Measurements from ENCODE around the gene ARNT2. TPM values are rescaled to one million over a fixed set of nuclear protein-coding genes. Genes with fewer than 3 reads are reported as not detected.

Gene ARNT2
- total RNA-seq, 1 donor from 2014 or later, result 35.7 TPM

GRCh38 chr15:80568876-80569605, 164.9 kb downstream of the ARNT2 start:
- Mint-ChIP-seq H3K9me3 (ENCODE audit: unreplicated experiment) (peaks cover 4% of the 10 kb centered on the region), H3K27ac (ENCODE audit: unreplicated experiment) (peak overlapping the region; percentile 54), H3K36me3 (ENCODE audit: unreplicated experiment) (peaks cover 7% of the 10 kb centered on the region), H3K4me3 (ENCODE audit: unreplicated experiment) (no peak overlapping the region), H3K4me1 (ENCODE audit: low read depth, unreplicated experiment) (peaks cover 18% of the 10 kb centered on the region), H3K27me3 (ENCODE audit: unreplicated experiment) (peaks cover 6% of the 10 kb centered on the region)
- no peak for DNase-seq
- TF ChIP-seq CTCF (IDR thresholded peaks at IDR 0.05; ENCODE audit: partially characterized antibody, unreplicated experiment), result no peak

DNA sequence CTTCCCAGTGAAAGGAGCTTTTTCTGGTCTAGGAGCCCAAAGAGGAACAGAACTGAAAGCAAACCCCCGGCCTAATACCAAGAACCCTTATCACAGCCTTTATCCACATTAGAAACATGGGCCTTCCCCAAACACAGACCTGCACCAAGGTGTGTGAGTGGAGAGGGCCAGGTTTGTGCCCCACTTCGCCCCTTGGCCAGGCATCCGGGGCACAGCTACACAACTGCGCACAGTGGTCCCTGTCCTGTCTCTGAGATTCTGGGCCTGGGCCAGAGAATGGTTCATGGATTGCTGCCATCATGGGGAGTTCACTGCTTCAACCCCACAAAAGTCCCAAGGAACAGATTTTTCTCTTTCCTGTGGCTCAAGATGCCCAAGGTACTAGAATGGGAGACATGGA, 165.5 kb downstream of the ARNT2 start:
- H3K9me3 Mint-ChIP-seq (ENCODE audit: unreplicated experiment), result peaks cover 4% of the 10 kb centered on the region
- peaks cover 4% of the 10 kb centered on the region for H3K27me3 Mint-ChIP-seq (ENCODE audit: unreplicated experiment)
- peaks cover 6% of the 10 kb centered on the region for H3K36me3 Mint-ChIP-seq (ENCODE audit: unreplicated experiment)
- no peak overlapping the region for H3K4me3 Mint-ChIP-seq (ENCODE audit: unreplicated experiment)
- DNase-seq, result no peak
- no peak for TF ChIP-seq CTCF (IDR thresholded peaks at IDR 0.05; ENCODE audit: partially characterized antibody, unreplicated experiment)
- H3K4me1 Mint-ChIP-seq (ENCODE audit: low read depth, unreplicated experiment), result peaks cover 18% of the 10 kb centered on the region
- no peak overlapping the region for H3K27ac Mint-ChIP-seq (ENCODE audit: unreplicated experiment)

- no peak for DNase-seq
- Mint-ChIP-seq H3K4me3 (ENCODE audit: unreplicated experiment) (no peak overlapping the region), H3K36me3 (ENCODE audit: unreplicated experiment) (peaks cover 6% of the 10 kb centered on the region)
Observed at GRCh38 chr15:80570553-80570952, 166.4 kb downstream of the ARNT2 start.

DNA sequence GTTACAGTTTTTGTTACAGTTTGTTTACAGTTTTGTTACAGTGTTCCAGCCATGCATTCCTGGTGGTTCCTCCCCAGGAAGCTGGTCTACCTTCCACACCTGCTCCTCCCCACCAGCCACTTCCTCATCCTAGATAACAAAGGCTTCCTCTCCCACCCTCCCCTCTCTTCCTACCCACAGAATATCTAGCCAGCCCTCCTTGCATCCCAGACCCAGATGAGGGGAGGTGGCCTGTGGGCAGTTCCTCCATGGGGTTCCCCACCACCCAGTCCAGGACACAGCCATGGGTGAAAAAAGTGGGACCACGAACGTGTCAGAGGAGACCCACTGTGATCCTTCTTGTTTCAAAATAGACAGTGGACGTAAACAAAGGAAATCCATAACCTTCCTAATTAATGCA, 168.2 kb downstream of the ARNT2 start:
- Mint-ChIP-seq H3K27me3 (ENCODE audit: unreplicated experiment) (peaks cover 5% of the 10 kb centered on the region), H3K36me3 (ENCODE audit: unreplicated experiment) (no peaks in the 10 kb centered on the region), H3K4me3 (ENCODE audit: unreplicated experiment) (no peak overlapping the region), H3K27ac (ENCODE audit: unreplicated experiment) (no peak overlapping the region), H3K4me1 (ENCODE audit: low read depth, unreplicated experiment) (peaks cover 14% of the 10 kb centered on the region), H3K9me3 (ENCODE audit: unreplicated experiment) (peaks cover 3% of the 10 kb centered on the region)
- no peak for TF ChIP-seq CTCF (IDR thresholded peaks at IDR 0.05; ENCODE audit: partially characterized antibody, unreplicated experiment)
- DNase-seq, result no peak

More at GRCh38 chr15:80570553-80570952, 166.4 kb downstream of the ARNT2 start:
- Mint-ChIP-seq H3K9me3 (ENCODE audit: unreplicated experiment) (peaks cover 4% of the 10 kb centered on the region), H3K4me1 (ENCODE audit: low read depth, unreplicated experiment) (peaks cover 18% of the 10 kb centered on the region), H3K27me3 (ENCODE audit: unreplicated experiment) (peaks cover 7% of the 10 kb centered on the region), H3K27ac (ENCODE audit: unreplicated experiment) (no peak overlapping the region)
- TF ChIP-seq CTCF (IDR thresholded peaks at IDR 0.05; ENCODE audit: partially characterized antibody, unreplicated experiment), result no peak

DNA sequence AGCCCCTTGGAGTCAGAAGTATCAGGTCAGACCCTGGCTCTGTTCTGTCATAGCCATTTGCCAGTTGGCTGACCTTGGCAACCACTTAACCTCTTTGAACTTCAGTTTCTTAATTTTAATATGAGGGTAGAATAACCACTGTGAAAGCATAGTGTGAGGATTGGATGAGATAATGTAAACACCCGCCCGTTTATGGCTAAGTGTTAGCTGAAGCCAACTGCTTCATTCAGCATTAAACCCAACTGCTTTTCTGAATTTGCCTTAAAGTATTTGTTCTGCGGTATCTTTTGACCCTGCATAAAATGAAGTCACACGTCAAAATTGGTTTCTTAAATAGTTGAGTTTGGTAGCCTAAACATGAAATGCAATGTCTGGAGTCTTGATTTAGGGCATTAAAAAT, 169.4 kb downstream of the ARNT2 start:
- Mint-ChIP-seq H3K27me3 (ENCODE audit: unreplicated experiment) (peaks cover 5% of the 10 kb centered on the region), H3K36me3 (ENCODE audit: unreplicated experiment) (no peaks in the 10 kb centered on the region), H3K9me3 (ENCODE audit: unreplicated experiment) (peaks cover 3% of the 10 kb centered on the region), H3K27ac (ENCODE audit: unreplicated experiment) (no peak overlapping the region), H3K4me1 (ENCODE audit: low read depth, unreplicated experiment) (peaks cover 10% of the 10 kb centered on the region), H3K4me3 (ENCODE audit: unreplicated experiment) (no peak overlapping the region)
- no peak for DNase-seq
- no peak for TF ChIP-seq CTCF (IDR thresholded peaks at IDR 0.05; ENCODE audit: partially characterized antibody, unreplicated experiment)
